Astrocyte (in vitro differentiated cells and primary cell): Measurements from ENCODE around the gene MYADML2. TPM values are rescaled to one million over a fixed set of nuclear protein-coding genes. Genes with fewer than 3 reads are reported as not detected.

Experiments used
- DNase-seq: peaks from one replicate; pipeline ENCODE4 v3.0.0-alpha.2; 2010; ENCODE audit warnings: low read depth
- FAIRE-seq: peaks from 2 replicates; lab custom pipeline; 2011; peaks lifted over from hg19 to GRCh38; lab: Jason Lieb, UNC
- H2AFZ ChIP-seq: 2 replicates; pipeline ENCODE4 v1.6.0; 2012; ENCODE audit warnings: low read depth, low read length, inconsistent platforms
- H3K27ac ChIP-seq: 2 replicates; pipeline ENCODE4 v1.5.1; 2011; ENCODE audit warnings: low read depth, low read length, inconsistent platforms
- H3K27me3 ChIP-seq: 2 replicates; pipeline ENCODE4 v1.6.0; 2011; ENCODE audit warnings: low read length, inconsistent platforms; ENCODE audit not compliant: insufficient read depth
- H3K36me3 ChIP-seq: 2 replicates; pipeline ENCODE4 v1.5.1; 2011; ENCODE audit warnings: low read length, inconsistent platforms; ENCODE audit not compliant: insufficient read depth
- H3K4me1 ChIP-seq: 2 replicates; pipeline ENCODE4 v1.5.1; 2011; ENCODE audit warnings: low read length, inconsistent platforms; ENCODE audit not compliant: insufficient read depth
- H3K4me2 ChIP-seq: 2 replicates; pipeline ENCODE4 v1.6.0; 2012; ENCODE audit warnings: low read length, inconsistent platforms
- H3K4me3 ChIP-seq: 2 replicates; pipeline ENCODE4 v1.5.1; 2011; ENCODE audit warnings: low read depth, mild to moderate bottlenecking, low read length, inconsistent platforms; ENCODE audit not compliant: insufficient read depth
- H3K79me2 ChIP-seq: 2 replicates; pipeline ENCODE4 v1.6.0; 2012; ENCODE audit warnings: mild to moderate bottlenecking, low read length, inconsistent platforms; ENCODE audit not compliant: insufficient read depth
- H3K9ac ChIP-seq: 2 replicates; pipeline ENCODE4 v1.6.0; 2012; ENCODE audit warnings: mild to moderate bottlenecking, low read length, inconsistent platforms
- H3K9me3 ChIP-seq: 2 replicates; pipeline ENCODE4 v1.5.1; 2012; ENCODE audit warnings: low read depth, mild to moderate bottlenecking, low read length, inconsistent platforms; ENCODE audit not compliant: insufficient read depth
- H4K20me1 ChIP-seq: 2 replicates; pipeline ENCODE4 v1.6.0; 2012; ENCODE audit warnings: low read length, inconsistent platforms; ENCODE audit not compliant: insufficient read depth
- H3K27ac Mint-ChIP-seq: one replicate; pipeline ENCODE4 v1.8.0; 2021; ENCODE audit warnings: mild to moderate bottlenecking, mixed read lengths; ENCODE audit not compliant: unreplicated experiment
- H3K27me3 Mint-ChIP-seq: one replicate; pipeline ENCODE4 v1.8.0; 2021; ENCODE audit warnings: low read depth, mixed read lengths; ENCODE audit not compliant: unreplicated experiment
- H3K36me3 Mint-ChIP-seq: one replicate; pipeline ENCODE4 v1.8.0; 2021; ENCODE audit warnings: low read depth, mixed read lengths; ENCODE audit not compliant: unreplicated experiment
- H3K4me1 Mint-ChIP-seq: one replicate; pipeline ENCODE4 v1.8.0; 2021; ENCODE audit warnings: low read depth, mixed read lengths; ENCODE audit not compliant: unreplicated experiment
- H3K4me3 Mint-ChIP-seq: one replicate; pipeline ENCODE4 v1.8.0; 2021; ENCODE audit warnings: mild to moderate bottlenecking, moderate library complexity, mixed read lengths; ENCODE audit not compliant: unreplicated experiment
- H3K9me3 Mint-ChIP-seq: one replicate; pipeline ENCODE4 v1.8.0; 2021; ENCODE audit warnings: mild to moderate bottlenecking, mixed read lengths; ENCODE audit not compliant: unreplicated experiment
- EZH2 ChIP-seq: IDR thresholded peaks from 2 replicates; pipeline ENCODE4 v1.6.1; 2012; ENCODE audit warnings: mild to moderate bottlenecking, low read length, inconsistent platforms; ENCODE audit not compliant: insufficient read depth
- total RNA-seq: library from RNA; stranded (reverse); gene quantifications from 2 replicates; pipeline ENCODE4 v1.2.1, GENCODE V29; 2021
- TF ChIP-seq, protein P1 (sequence below): IDR thresholded peaks from 2 replicates; pipeline ENCODE4 v1.5.1; 2011; ENCODE audit warnings: low read depth, mild to moderate bottlenecking, inconsistent platforms, low read length, moderate library complexity; ENCODE audit not compliant: insufficient read depth

MYADML2 gene
- total RNA-seq, 1 donor from 2014 or later, result not detected

DNA sequence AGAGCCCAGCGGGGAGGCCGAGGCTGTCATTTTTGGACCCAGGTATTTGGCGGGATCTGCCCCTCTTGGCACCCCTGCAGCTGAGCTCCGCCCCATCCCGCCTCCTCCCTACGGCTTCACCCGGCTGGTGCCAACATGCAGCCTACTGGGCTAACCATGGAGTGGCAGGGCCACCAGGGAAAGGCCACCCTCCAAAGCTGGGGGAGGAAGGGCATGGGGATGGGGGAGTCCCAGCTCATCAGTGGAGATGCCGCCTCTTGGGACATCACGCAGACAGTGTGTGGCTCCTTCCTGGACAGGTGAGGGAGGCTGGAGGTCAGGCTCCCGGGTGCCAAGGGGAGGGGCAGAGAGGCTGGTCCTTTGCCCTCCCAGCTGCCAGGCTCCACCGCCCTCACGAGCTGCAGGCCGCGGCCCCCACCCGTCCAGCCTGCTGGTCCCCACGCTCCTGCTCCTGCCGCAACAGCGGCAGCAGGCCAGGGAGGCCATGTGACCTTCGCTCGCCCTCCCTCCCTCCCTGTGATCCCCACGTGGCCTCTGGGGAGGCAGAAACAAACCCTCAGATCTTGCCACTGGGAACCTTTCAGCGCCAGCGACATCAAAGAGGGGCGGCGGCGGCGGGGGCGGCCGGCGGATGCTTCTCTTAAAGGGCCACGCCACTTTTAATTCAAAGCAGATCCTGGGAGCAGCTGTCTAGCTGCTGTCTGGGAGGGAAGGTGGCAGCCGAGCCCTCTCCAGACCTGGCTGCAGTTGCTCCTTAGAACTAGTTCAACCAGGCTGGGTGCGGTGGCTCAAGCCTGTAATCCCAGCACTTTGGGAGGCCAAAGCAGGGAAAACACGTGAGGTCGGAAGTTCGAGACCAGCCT is 20.7 kb upstream of the MYADML2 start:
- peaks cover 7% of the 10 kb centered on the region for H3K4me1 ChIP-seq
- peak overlapping the region; percentile 68 for H3K4me2 ChIP-seq
- Mint-ChIP-seq H3K4me1 (peaks cover 2% of the 10 kb centered on the region), H3K36me3 (no peaks in the 10 kb centered on the region), H3K27me3 (peaks cover 12% of the 10 kb centered on the region), H3K4me3 (no peak overlapping the region), H3K9me3 (peaks cover 5% of the 10 kb centered on the region), H3K27ac (peak overlapping the region; percentile 26)
- peaks cover 21% of the 10 kb centered on the region for H3K27me3 ChIP-seq
- TF ChIP-seq EZH2, result no peak
- no peaks in the 10 kb centered on the region for H3K79me2 ChIP-seq
- DNase-seq, result peak; percentile 36
- H3K4me3 ChIP-seq, result no peak overlapping the region
- no peaks in the 10 kb centered on the region for H4K20me1 ChIP-seq
- H2AFZ ChIP-seq, result peak overlapping the region; percentile 52
- H3K9me3 ChIP-seq, result no peaks in the 10 kb centered on the region
- H3K36me3 ChIP-seq, result no peaks in the 10 kb centered on the region
- no peak overlapping the region for H3K27ac ChIP-seq
- FAIRE-seq, result no peak
- no peak overlapping the region for H3K9ac ChIP-seq

DNA sequence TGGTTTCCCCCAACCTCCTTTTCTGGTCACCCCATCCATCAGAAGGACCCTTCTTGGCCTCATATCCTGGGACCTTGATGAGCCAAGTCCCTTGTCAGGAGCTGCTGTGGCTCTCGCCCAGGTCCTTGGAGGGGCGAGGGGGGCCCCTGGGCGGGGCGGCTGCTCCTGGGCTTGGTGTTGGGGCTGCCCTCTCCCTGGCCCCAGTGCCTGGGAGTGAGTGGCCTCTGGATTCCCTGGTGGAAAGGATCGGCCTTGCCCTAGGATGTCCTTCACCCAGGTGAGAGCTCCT is 20.2 kb upstream of the MYADML2 start:
- Histone ChIP-seq H4K20me1 (no peaks in the 10 kb centered on the region), H3K9me3 (no peaks in the 10 kb centered on the region), H2AFZ (no peak overlapping the region), H3K4me2 (no peak overlapping the region), H3K9ac (no peak overlapping the region), H3K4me3 (no peak overlapping the region), H3K27ac (no peak overlapping the region), H3K79me2 (no peaks in the 10 kb centered on the region), H3K27me3 (peaks cover 26% of the 10 kb centered on the region), H3K4me1 (peaks cover 7% of the 10 kb centered on the region), H3K36me3 (no peaks in the 10 kb centered on the region)
- TF ChIP-seq, protein P1, sequence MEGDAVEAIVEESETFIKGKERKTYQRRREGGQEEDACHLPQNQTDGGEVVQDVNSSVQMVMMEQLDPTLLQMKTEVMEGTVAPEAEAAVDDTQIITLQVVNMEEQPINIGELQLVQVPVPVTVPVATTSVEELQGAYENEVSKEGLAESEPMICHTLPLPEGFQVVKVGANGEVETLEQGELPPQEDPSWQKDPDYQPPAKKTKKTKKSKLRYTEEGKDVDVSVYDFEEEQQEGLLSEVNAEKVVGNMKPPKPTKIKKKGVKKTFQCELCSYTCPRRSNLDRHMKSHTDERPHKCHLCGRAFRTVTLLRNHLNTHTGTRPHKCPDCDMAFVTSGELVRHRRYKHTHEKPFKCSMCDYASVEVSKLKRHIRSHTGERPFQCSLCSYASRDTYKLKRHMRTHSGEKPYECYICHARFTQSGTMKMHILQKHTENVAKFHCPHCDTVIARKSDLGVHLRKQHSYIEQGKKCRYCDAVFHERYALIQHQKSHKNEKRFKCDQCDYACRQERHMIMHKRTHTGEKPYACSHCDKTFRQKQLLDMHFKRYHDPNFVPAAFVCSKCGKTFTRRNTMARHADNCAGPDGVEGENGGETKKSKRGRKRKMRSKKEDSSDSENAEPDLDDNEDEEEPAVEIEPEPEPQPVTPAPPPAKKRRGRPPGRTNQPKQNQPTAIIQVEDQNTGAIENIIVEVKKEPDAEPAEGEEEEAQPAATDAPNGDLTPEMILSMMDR, result no peak
- no peak for TF ChIP-seq EZH2
- Mint-ChIP-seq H3K27me3 (peaks cover 14% of the 10 kb centered on the region), H3K27ac (no peak overlapping the region), H3K4me3 (no peak overlapping the region), H3K9me3 (peaks cover 1% of the 10 kb centered on the region), H3K36me3 (no peaks in the 10 kb centered on the region), H3K4me1 (peaks cover 2% of the 10 kb centered on the region)
- no peak for DNase-seq
- FAIRE-seq, result no peak

DNA sequence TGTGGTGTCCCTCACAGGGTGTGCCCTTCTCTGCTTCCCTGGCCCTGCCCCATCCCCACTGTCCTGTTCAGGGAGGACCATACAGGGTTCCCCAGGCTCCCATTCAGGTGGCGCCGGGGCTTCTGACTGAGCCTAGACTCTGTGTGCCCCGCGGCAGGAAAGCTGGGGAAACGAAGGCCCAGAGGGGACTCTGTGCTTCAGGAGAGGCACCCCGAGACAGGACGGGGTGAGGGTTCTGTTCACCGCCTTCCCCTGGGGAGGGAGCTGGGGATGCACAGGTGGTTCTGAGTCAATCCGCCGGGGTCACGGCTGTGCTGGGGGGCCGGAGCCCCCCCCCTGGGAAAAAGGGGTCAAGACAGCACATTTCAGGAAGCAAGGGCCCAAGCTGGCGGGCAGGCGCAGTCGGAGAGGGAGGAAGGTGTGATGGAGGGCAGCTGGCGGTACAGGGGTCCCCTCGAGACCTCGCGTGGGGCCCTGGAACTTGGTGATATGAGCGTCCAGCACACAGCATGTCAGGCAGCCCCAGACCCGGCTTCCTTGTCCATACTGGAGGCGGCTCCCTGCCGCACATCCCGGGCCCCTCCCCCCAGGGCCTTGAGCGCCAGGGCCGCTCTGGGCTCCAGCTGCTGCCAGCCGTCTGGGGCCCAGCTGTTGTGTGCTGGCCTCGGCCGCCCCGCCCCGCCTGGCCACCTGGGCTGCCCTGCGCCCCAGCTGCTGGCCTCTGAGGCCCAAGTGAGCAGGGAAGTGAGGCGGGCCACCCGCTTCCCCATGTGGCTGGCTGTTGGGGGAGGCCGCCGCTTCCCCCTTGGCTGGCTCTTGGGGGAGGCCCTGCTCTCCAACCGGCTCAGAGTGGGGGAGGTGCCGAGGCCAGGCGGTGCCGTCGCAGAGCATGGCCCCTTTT is 19.6 kb upstream of the MYADML2 start:
- H2AFZ ChIP-seq, result no peak overlapping the region
- H3K79me2 ChIP-seq, result no peaks in the 10 kb centered on the region
- H3K4me1 ChIP-seq, result peaks cover 7% of the 10 kb centered on the region
- no peaks in the 10 kb centered on the region for H3K9me3 ChIP-seq
- no peak overlapping the region for H3K9ac ChIP-seq
- TF ChIP-seq, protein P1, result no peak
- no peak for TF ChIP-seq EZH2
- peaks cover 31% of the 10 kb centered on the region for H3K27me3 ChIP-seq
- Mint-ChIP-seq H3K4me1 (peaks cover 2% of the 10 kb centered on the region), H3K4me3 (no peak overlapping the region), H3K27me3 (peaks cover 16% of the 10 kb centered on the region), H3K27ac (no peak overlapping the region), H3K36me3 (no peaks in the 10 kb centered on the region), H3K9me3 (no peaks in the 10 kb centered on the region)
- no peaks in the 10 kb centered on the region for H3K36me3 ChIP-seq
- no peak for DNase-seq
- no peaks in the 10 kb centered on the region for H4K20me1 ChIP-seq
- H3K4me2 ChIP-seq, result no peak overlapping the region
- no peak overlapping the region for H3K27ac ChIP-seq
- H3K4me3 ChIP-seq, result no peak overlapping the region
- no peak for FAIRE-seq
